Motor neuron (in vitro differentiated cells): ENCODE measurements around the gene NAXD. TPM values are rescaled to one million over a fixed set of nuclear protein-coding genes. Genes with fewer than 3 reads are reported as not detected.
"Not testable (repeated sequence)": the region's sequence is repeated elsewhere in the genome, so short reads cannot be mapped to it uniquely, and the experiment has no call there.

Experiments used
- ATAC-seq, 8 experiments: fragments of 200-7000 bp; cut with Tn5 transposase; replicated peaks in 6 of 8; 2 replicates each; pipeline ENCODE4 v1.8.0; 2021; ENCODE audit warnings: mild to moderate bottlenecking in 8 of 8, moderate library complexity in 8 of 8
- H3K27ac ChIP-seq, 2 donors: fragments of 250-450 bp; sonication (Bioruptor Pico); 2 replicates each; pipeline ENCODE4 v1.9.0; 2021; ENCODE audit warnings: antibody characterized with exemption in 2 of 2, mild to moderate bottlenecking in 2 of 2, moderate library complexity in 1 of 2
- H3K4me1 ChIP-seq, 2 donors: fragments of 250-450 bp; sonication (Bioruptor Pico); replicated peaks in 1 of 2; 2 replicates each; pipeline ENCODE4 v1.6.1; 2021; ENCODE audit warnings: antibody characterized with exemption in 2 of 2, mild to moderate bottlenecking in 2 of 2, moderate library complexity in 1 of 2
- H3K4me3 ChIP-seq, 5 donors: fragments of 250-450 bp; sonication (Bioruptor Pico); 2 replicates each; pipeline ENCODE4 v1.9.0; 2021; ENCODE audit warnings: antibody characterized with exemption in 5 of 5, mild to moderate bottlenecking in 5 of 5, moderate library complexity in 4 of 5
- WGBS, 10 experiments: fragments of 450-650 bp; shearing (Covaris generic); methylation state at CpG; one replicate each; pipeline ENCODE4 v1.0.0; 2022; 5-methylcytosine and 5-hydroxymethylcytosine counted together
- in situ Hi-C, 9 experiments: fragments of 400-800 bp; cut with MboI; loops; one replicate each; pipeline ENCODE4 v1.15.0; 2021; ENCODE audit warnings: low sequenced_read_pairs in 9 of 9, low pct_unique_long_range_greater_than_20kb in 2 of 9; ENCODE audit not compliant: unreplicated experiment in 9 of 9
- total RNA-seq, 8 experiments: library from RNA; unstranded; fragments of 300-600 nt; gene quantifications; 2 replicates each; pipeline versions ENCODE4 v1.2.3 to v1.2.4, GENCODE V29; 2022

The NAXD gene
- total RNA-seq, 8 experiments from 2014 or later, result 19.9 to 39.4 (median 29.0) TPM

DNA sequence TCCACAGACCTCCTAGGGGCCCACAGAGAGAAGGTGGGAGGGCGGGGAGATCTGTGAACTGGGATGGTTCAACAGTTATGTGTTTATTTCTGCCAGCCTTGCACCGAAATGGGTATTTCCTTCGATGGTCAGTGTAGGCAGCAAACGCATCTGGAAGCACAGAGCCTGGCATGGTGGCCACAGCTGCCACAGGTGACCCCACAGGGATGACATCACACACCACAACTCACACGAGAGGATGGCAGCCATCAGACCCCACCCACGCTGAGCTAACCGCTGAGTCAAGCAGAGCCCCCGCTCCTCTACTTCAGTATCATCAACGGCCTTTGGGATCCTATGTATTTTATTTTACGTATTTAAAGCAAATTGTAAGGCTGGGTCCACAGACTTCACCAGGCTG, 37.4 kb downstream of the NAXD start:
- Histone ChIP-seq H3K4me3 (no peak overlapping the region), H3K4me1 (no peaks in the 10 kb centered on the region), H3K27ac (no peak overlapping the region)
- in situ Hi-C loops, result no loop called here
- WGBS, 10 experiments, result 33 to 100% (median 83%) methylated on average over 1 to 4 of the region's 10 CpGs; no CpG with 5 or more reads in 5 of the 10 experiments
- ATAC-seq, result peak in 4 of 8 experiments; percentile 32 to 76 (median 50)

DNA sequence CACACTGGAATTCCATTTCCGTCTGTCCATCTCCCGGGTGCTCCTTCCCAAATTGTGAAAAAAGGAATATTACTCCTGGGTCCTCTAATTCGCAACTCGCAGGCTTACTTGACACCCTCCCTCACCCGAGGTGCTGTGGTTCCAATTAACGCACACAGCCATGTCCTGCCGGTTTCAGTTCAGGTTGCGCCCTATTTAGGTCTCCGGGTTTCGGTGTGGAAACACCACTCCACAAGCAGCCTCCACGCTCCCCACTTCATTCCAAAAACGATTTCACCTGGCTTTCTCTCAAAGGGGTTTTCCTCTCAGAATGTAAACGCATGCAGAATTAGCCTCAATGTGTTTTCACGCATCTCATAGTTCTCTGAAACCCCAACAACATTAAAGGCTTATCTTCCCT, 37.9 kb downstream of the NAXD start:
- WGBS, 10 experiments, result 76 to 100% (median 92%) methylated on average over 1 to 13 of the region's 14 CpGs; no CpG with 5 or more reads in 2 of the 10 experiments
- Histone ChIP-seq H3K4me3 (no peak overlapping the region), H3K4me1 (no peaks in the 10 kb centered on the region), H3K27ac (no peak overlapping the region)
- no peak for ATAC-seq
- in situ Hi-C loops, result no loop called here

- Histone ChIP-seq H3K4me1 (no peaks in the 10 kb centered on the region), H3K27ac (no peak overlapping the region), H3K4me3 (no peak overlapping the region)
- WGBS, 10 experiments, result 76 to 99% (median 93%) methylated on average over 2 to 10 of the region's 14 CpGs; no CpG with 5 or more reads in 5 of the 10 experiments
- no peak for ATAC-seq
- in situ Hi-C loops, result no loop called here
Observed at GRCh38 chr13:110653851-110654250, 38.5 kb downstream of the NAXD start.

DNA sequence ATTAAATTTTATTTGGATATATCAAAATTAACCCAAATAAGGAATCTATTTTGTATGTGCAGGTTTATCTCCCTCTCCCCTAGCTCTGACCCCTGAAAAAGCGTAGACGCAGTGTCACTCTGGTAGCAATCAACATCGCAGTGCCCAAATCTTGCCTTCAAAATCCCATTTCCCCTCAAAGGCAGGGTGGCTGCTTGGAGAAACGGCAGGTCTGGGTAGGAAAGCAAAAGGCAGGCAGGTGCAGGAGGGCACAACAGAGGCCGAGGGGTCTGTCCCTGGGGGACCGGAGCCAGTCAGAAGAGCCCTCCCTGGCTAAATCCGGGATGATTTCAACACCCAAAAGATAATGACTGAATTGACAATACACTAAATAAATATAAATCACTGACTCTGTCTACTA, 41.9 kb downstream of the NAXD start:
- no peak for ATAC-seq
- 92 to 100% (median 100%) methylated on average over 2 to 7 of the region's 7 CpGs; no CpG with 5 or more reads in 2 of the 10 experiments for WGBS, 10 experiments
- Histone ChIP-seq H3K4me3 (no peak overlapping the region), H3K27ac (no peak overlapping the region), H3K4me1 (no peaks in the 10 kb centered on the region)
- in situ Hi-C loops, result no loop called here

- ATAC-seq, H3K4me1 ChIP-seq, H3K4me3 ChIP-seq, H3K27ac ChIP-seq, in situ Hi-C loops: not testable (repeated sequence)
- WGBS, 10 experiments, result 55 to 100% (median 80%) methylated on average over 1 to 6 of the region's 6 CpGs
Observed at GRCh38 chr13:110658218-110658911, 43.0 kb downstream of the NAXD start.

DNA sequence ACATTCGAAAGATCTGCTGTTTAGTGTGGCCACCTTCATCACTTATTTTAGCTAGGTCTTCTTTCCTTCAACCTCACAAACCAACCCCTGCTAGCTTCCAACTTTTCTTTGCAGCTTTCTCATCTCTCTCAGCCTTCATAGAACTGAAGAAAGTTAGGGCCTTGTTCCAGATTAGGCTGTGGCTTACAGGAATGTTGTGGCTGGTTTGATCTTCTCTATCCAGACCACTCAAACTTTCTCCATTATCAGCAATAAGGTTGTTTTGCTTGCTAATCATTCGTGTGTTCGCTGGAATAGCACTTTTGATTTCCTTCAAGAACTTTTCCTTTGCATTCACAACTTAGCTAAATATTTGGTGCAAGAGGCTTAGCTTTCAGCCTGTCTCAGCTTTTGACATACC, 45.9 kb downstream of the NAXD start:
- Histone ChIP-seq H3K4me3 (no peak overlapping the region), H3K27ac (no peak overlapping the region), H3K4me1 (no peaks in the 10 kb centered on the region)
- WGBS, 10 experiments, result 67 to 100% (median 100%) methylated on average over 1 to 3 of the region's 3 CpGs; no CpG with 5 or more reads in 1 of the 10 experiments
- in situ Hi-C loops, result no loop called here
- no peak for ATAC-seq

GRCh38 chr13:110662091-110662490, 46.7 kb downstream of the NAXD start:
- ATAC-seq, result no peak
- in situ Hi-C loops, result no loop called here
- H3K4me1 ChIP-seq, result no peaks in the 10 kb centered on the region
- WGBS, 10 experiments, result 65 to 100% (median 89%) methylated on average over 2 to 13 of the region's 25 CpGs; no CpG with 5 or more reads in 4 of the 10 experiments
- H3K27ac ChIP-seq, result no peak overlapping the region
- H3K4me3 ChIP-seq, result no peak overlapping the region

DNA sequence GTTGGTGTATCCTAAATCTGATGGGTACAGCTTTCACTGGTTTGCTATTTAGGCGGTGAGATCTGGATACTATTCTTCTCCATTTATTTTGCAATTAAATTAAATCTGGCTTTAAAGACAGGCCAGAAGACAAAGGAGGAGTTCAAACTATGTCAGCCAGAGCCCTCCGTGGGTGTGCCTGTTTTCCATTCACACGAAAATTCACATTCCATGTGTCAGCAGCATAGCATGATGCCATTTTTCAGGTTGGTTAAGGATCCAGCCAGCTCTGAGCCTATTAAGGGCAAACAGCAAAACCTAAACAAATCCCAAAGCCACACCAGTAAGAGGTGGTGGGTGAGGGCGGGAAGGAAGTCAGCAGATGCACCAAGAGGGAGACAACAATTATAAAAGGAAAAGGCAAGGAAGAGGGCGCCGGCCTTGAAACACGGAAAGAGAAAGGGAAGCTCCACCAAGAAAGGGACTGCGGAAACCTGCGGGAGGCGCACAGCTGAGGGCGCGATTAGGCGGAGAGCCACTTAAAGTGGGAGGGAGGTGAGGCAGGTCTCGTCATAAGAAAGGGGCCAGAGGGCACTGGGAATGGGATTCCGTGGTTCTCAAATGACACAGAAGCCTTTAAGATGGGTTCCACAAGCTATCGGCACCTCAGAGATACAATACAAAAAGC, 47.6 kb downstream of the NAXD start:
- 50 to 100% (median 91%) methylated on average over 2 to 15 of the region's 16 CpGs for WGBS, 10 experiments
- in situ Hi-C loops, result no loop called here
- ATAC-seq, result peak in 1 of 8 experiments; percentile 100

DNA sequence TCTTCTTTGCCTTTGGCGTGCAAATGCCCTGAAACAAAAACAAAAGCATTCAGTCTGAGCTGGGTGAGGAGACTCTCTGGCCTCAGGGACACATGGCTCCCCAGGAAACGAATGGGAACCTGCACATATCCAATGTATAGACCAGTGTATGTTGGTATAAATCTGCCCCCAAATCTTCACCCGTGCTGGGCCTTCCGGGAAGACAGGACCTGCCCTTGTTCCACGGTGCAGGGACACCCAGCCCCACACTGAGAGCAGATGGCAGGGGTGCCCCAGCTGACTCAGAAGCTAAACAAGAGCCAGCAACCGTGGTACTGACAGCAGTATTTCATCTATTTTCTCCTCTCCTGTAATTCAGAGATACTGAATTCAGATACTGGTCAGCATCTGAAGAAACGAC, 48.1 kb downstream of the NAXD start:
- Histone ChIP-seq H3K27ac (no peak overlapping the region), H3K4me1 (no peaks in the 10 kb centered on the region), H3K4me3 (no peak overlapping the region)
- no peak for ATAC-seq
- 51 to 100% (median 93%) methylated on average over 1 to 6 of the region's 7 CpGs; no CpG with 5 or more reads in 1 of the 10 experiments for WGBS, 10 experiments
- in situ Hi-C loops, result no loop called here

More for the DNA sequence above, 47.6 kb downstream of the NAXD start:
- Histone ChIP-seq H3K4me3 (no peak overlapping the region), H3K27ac (no peak overlapping the region), H3K4me1 (no peaks in the 10 kb centered on the region)

GRCh38 chr13:110664041-110664440, 48.7 kb downstream of the NAXD start:
- H3K27ac ChIP-seq, result no peak overlapping the region
- H3K4me1 ChIP-seq, result no peaks in the 10 kb centered on the region
- no peak overlapping the region for H3K4me3 ChIP-seq
- in situ Hi-C loops, result no loop called here
- WGBS, 10 experiments, result 80 to 100% (median 100%) methylated on average over 1 to 5 of the region's 7 CpGs; no CpG with 5 or more reads in 3 of the 10 experiments
- ATAC-seq, result no peak

- in situ Hi-C loops, result no loop called here
- Histone ChIP-seq H3K27ac (no peak overlapping the region), H3K4me1 (no peaks in the 10 kb centered on the region), H3K4me3 (no peak overlapping the region)
- WGBS, 10 experiments, result 66 to 100% (median 100%) methylated on average over 1 to 9 of the region's 11 CpGs; no CpG with 5 or more reads in 3 of the 10 experiments
- ATAC-seq, result no peak
Observed at GRCh38 chr13:110664673-110665072, 49.3 kb downstream of the NAXD start.

DNA sequence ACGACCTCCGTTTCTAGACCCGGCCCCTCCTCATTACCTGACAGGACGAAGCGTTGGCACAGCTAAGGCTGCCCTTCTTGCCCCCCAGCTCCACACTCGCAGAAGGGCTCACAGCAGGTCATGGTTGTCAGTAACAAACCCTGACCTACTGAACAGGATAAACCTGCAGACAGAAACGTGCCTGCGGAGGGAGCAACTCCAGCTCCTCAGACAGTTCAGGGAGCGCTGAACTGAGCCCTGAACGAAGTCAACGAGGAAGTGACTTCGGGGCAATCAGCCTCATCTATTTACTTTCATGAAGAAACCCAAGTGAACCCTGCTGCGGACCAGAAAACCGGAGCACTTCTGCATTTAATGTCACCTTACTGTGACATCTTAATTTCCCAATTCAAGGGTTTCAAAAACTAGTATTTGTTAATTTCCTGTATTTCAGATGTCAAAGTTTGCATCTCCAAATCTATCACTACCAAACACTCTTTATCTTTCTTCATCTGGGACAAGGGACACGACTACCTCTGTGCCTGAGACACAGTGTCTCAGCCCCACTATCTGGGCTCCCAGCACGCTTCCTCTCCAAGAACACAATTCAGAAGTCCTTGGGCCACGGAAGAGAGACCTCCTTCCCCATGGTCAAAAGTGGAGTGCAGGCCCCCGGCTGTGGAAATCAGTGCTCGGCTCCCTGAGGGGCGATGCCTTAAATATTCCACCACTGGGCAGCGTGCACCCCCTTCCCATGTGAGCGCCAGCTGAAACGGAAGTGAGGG, 50.3 kb downstream of the NAXD start:
- Histone ChIP-seq H3K27ac (no peak overlapping the region), H3K4me3 (no peak overlapping the region), H3K4me1 (no peaks in the 10 kb centered on the region)
- in situ Hi-C loops, result no loop called here
- ATAC-seq, result no peak
- WGBS, 10 experiments, result 93 to 100% (median 98%) methylated on average over 1 to 17 of the region's 23 CpGs

DNA sequence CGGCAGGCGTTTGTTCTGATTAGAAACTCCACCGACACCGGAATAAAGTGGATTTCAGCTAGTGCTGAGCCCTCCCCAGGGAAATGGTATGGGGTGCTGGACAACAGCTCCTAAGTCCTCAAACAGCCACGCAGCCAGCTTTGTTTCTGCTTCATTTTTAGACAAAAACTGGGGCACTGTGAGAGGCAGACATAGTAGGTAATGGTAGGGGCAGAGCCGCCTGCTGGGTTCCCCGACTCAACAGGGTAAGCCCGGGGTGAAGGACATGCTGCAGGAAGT, 50.8 kb downstream of the NAXD start:
- WGBS, 10 experiments, result 18 to 100% (median 99%) methylated on average over 1 to 7 of the region's 8 CpGs; no CpG with 5 or more reads in 2 of the 10 experiments
- H3K27ac ChIP-seq, result no peak overlapping the region
- in situ Hi-C loops, result no loop called here
- no peak for ATAC-seq
- no peaks in the 10 kb centered on the region for H3K4me1 ChIP-seq
- H3K4me3 ChIP-seq, result no peak overlapping the region
